ENCODE results near the gene MINDY2. TPM values are rescaled to one million over a fixed set of nuclear protein-coding genes. Genes with fewer than 3 reads are reported as not detected.
"Not testable (repeated sequence)": the region's sequence is repeated elsewhere in the genome, so short reads cannot be mapped to it uniquely, and the experiment has no call there.

MINDY2 gene
- total RNA-seq, 1 experiment from 2014 or later, result 29.9 TPM

GRCh38 chr15:58764468-58764867, 6.6 kb upstream of the MINDY2 start:
- POLR2A ChIA-PET, result no interaction called here
- ATAC-seq, result no peak

GRCh38 chr15:58766290-58766689, 4.8 kb upstream of the MINDY2 start:
- no peak for ATAC-seq
- no peak overlapping the region for H3K27ac Mint-ChIP-seq
- no peaks in the 10 kb centered on the region; the same call in 1 of the 2 replicates for H3K27me3 Mint-ChIP-seq (ENCODE audit: low read depth)
- CTCF ChIA-PET, result no interaction called here
- peaks cover 7% of the 10 kb centered on the region for H3K36me3 Mint-ChIP-seq
- H3K4me1 Mint-ChIP-seq, result peaks cover 11% of the 10 kb centered on the region
- H3K4me3 Mint-ChIP-seq, result no peak overlapping the region
- peaks cover 8% of the 10 kb centered on the region for H3K9me3 Mint-ChIP-seq
- no peak for TF ChIP-seq CDX4 (CRISPR knock-in tag; IDR thresholded peaks at IDR 0.05; ENCODE audit: borderline replicate concordance)
- no peak for TF ChIP-seq NFATC4 (CRISPR knock-in tag; IDR thresholded peaks at IDR 0.05)
- no peak for TF ChIP-seq USF1 (CRISPR knock-in tag; IDR thresholded peaks at IDR 0.05)
- TF ChIP-seq GRHL2 (CRISPR knock-in tag; IDR thresholded peaks at IDR 0.05; ENCODE audit: insufficient replicate concordance, severe bottlenecking), result no peak
- no peak for TF ChIP-seq ATF2 (CRISPR knock-in tag; IDR thresholded peaks at IDR 0.05; ENCODE audit: borderline replicate concordance, low read depth)
- no peak for TF ChIP-seq TP53 (CRISPR knock-in tag; IDR thresholded peaks at IDR 0.05)
- DNase-seq (ENCODE audit: low spot score), result no peak
- POLR2A ChIA-PET, result no interaction called here

More at GRCh38 chr15:58764468-58764867, 6.6 kb upstream of the MINDY2 start:
- CTCF ChIA-PET, result no interaction called here
- peaks cover 8% of the 10 kb centered on the region for H3K9me3 Mint-ChIP-seq
- H3K4me3 Mint-ChIP-seq, result no peak overlapping the region
- peaks cover 7% of the 10 kb centered on the region for H3K36me3 Mint-ChIP-seq
- TF ChIP-seq ATF1 (CRISPR knock-in tag; IDR thresholded peaks at IDR 0.05), result no peak
- no peak for TF ChIP-seq FOXP1 (CRISPR knock-in tag; IDR thresholded peaks at IDR 0.05; ENCODE audit: borderline replicate concordance)
- no peak for TF ChIP-seq ZNF423 (CRISPR knock-in tag; IDR thresholded peaks at IDR 0.05)
- DNase-seq (ENCODE audit: low spot score), result no peak
- 0 out of 2 replicates have a peak, but pooled peaks cover 2% of the 10 kb centered on the region for H3K4me1 Mint-ChIP-seq
- no peaks in the 10 kb centered on the region; the same call in 1 of the 2 replicates for H3K27me3 Mint-ChIP-seq (ENCODE audit: low read depth)
- no peak overlapping the region for H3K27ac Mint-ChIP-seq

- POLR2A ChIA-PET; H3K4me3 Mint-ChIP-seq; H3K9me3 Mint-ChIP-seq; DNase-seq (ENCODE audit: low spot score); ATAC-seq; H3K27ac Mint-ChIP-seq; CTCF ChIA-PET; H3K27me3 Mint-ChIP-seq (ENCODE audit: low read depth); H3K36me3 Mint-ChIP-seq: not testable (repeated sequence)
- peaks cover 16% of the 10 kb centered on the region for H3K4me1 Mint-ChIP-seq
Observed at GRCh38 chr15:58768601-58769004, 2.5 kb upstream of the MINDY2 start.

- POLR2A ChIA-PET, result interaction anchor here (0.6 to 2.5 kb wide), 10 partner anchors 9 to 602 kb away, joined by 3 to 66 read pairs (median 4); partner anchors contain the start of genes ADAM10 and MYO1E
- no peak for TF ChIP-seq ETV6 (CRISPR knock-in tag; IDR thresholded peaks at IDR 0.05)
- TF ChIP-seq FOXP1 (CRISPR knock-in tag; IDR thresholded peaks at IDR 0.05; ENCODE audit: borderline replicate concordance), result no peak
- no peak for TF ChIP-seq EMX1 (CRISPR knock-in tag; IDR thresholded peaks at IDR 0.05)
- TF ChIP-seq ZMAT4 (CRISPR knock-in tag; IDR thresholded peaks at IDR 0.05), result no peak
- ATAC-seq (peak; percentile 3), DNase-seq (ENCODE audit: low spot score) (no peak)
- no peaks in the 10 kb centered on the region for H3K9me3 Mint-ChIP-seq
- no peaks in the 10 kb centered on the region for H3K36me3 Mint-ChIP-seq
- peak overlapping the region; percentile 98 for H3K27ac Mint-ChIP-seq
- no peaks in the 10 kb centered on the region for H3K27me3 Mint-ChIP-seq (ENCODE audit: low read depth)
- CTCF ChIA-PET, result interaction anchor here (0.6 to 2.3 kb wide), 28 partner anchors 10 to 543 kb away, joined by 3 to 20 read pairs (median 4); partner anchors contain the start of gene ADAM10
- H3K4me1 Mint-ChIP-seq, result peaks cover 16% of the 10 kb centered on the region
- H3K4me3 Mint-ChIP-seq, result no peak overlapping the region; the same call in 1 of the 2 replicates
Observed at GRCh38 chr15:58770519-58770856, 614 bp upstream of the MINDY2 start.

All from WTC11 (cell line).